GM12878 (cell line): ENCODE measurements around the gene FRZB. TPM values are rescaled to one million over a fixed set of nuclear protein-coding genes. Genes with fewer than 3 reads are reported as not detected.

Experiments used
- ATAC-seq: fragments of 200-7000 bp; cut with Tn5 transposase; 3 replicates; pipeline ENCODE4 v1.9.1; 2020; ENCODE audit warnings: mild to moderate bottlenecking, moderate library complexity
- BruUV-seq: library from RNA; stranded (reverse); fragments of 400-500 nt; replicated peaks from 2 replicates; lab custom pipeline; 2021; lab: Mats Ljungman, UMichigan
- CTCF ChIA-PET: fragments of 300-600 bp; sonication (Branson Sonifier 250); formaldehyde crosslinking; extraction: SDS; loops from one replicate; lab custom pipeline; 2021; ENCODE audit warnings: inconsistent platforms; lab: Yijun Ruan, JAX
- POLR2A ChIA-PET: fragments of 350-600 bp; formaldehyde crosslinking; extraction: SDS; loops from one replicate; lab custom pipeline; 2021; ENCODE audit warnings: inconsistent platforms; lab: Charles Lee
- RAD21 ChIA-PET: fragments of 300-600 bp; sonication (Branson Sonifier 250); formaldehyde crosslinking; loops from one replicate; lab custom pipeline; 2023; ENCODE audit warnings: antibody characterized with exemption; ENCODE audit not compliant: unreplicated experiment; lab: Charles Lee
- SMC1A ChIA-PET: fragments of 300-600 bp; sonication (Branson Sonifier 250); formaldehyde crosslinking; loops from one replicate; lab custom pipeline; 2023; ENCODE audit not compliant: unreplicated experiment, uncharacterized antibody; lab: Charles Lee
- DNase-seq: peaks from one replicate; pipeline ENCODE4 v3.0.0-alpha.2; 2011; ENCODE audit warnings: low read depth, low spot score
- FAIRE-seq: peaks from 3 replicates; lab custom pipeline; 2011; peaks lifted over from hg19 to GRCh38; lab: Jason Lieb, UNC
- H2AFZ ChIP-seq: 2 replicates; pipeline ENCODE4 v1.6.0; 2011; ENCODE audit warnings: low read depth, low read length, control low read depth; ENCODE audit not compliant: control insufficient read depth
- H3K27ac ChIP-seq: 2 replicates; pipeline ENCODE4 v1.5.1; 2011; ENCODE audit warnings: control low read depth; ENCODE audit not compliant: control insufficient read depth, insufficient read depth
- H3K27me3 ChIP-seq, 2 experiments: replicated peaks in 1 of 2; 2 replicates each; pipeline versions ENCODE4 v1.6.0 to v1.6.1; 2011; ENCODE audit warnings: low read length in 1 of 2; ENCODE audit not compliant: control insufficient read depth in 2 of 2, insufficient read depth in 2 of 2
- H3K36me3 ChIP-seq, 2 experiments: 2 replicates each; pipeline ENCODE4 v1.5.1; 2011; ENCODE audit warnings: low read length in 1 of 2; ENCODE audit not compliant: control insufficient read depth in 2 of 2, insufficient read depth in 2 of 2
- H3K4me1 ChIP-seq: 2 replicates; pipeline ENCODE4 v1.6.1; 2011; ENCODE audit warnings: mild to moderate bottlenecking, low read length, moderate library complexity, mixed read lengths; ENCODE audit not compliant: control insufficient read depth, insufficient read depth
- H3K4me2 ChIP-seq: 2 replicates; pipeline ENCODE4 v1.6.0; 2011; ENCODE audit warnings: control low read depth; ENCODE audit not compliant: control insufficient read depth, insufficient read depth
- H3K4me3 ChIP-seq: fragments of 200-600 bp; sonication (generic); 2 replicates; pipeline ENCODE4 v1.5.1; 2016
- H3K79me2 ChIP-seq: 2 replicates; pipeline ENCODE4 v1.6.0; 2011; ENCODE audit warnings: low read length; ENCODE audit not compliant: control insufficient read depth, insufficient read depth
- H3K9ac ChIP-seq: 2 replicates; pipeline ENCODE4 v1.8.0; 2011; ENCODE audit warnings: low read length, control low read depth, mixed read lengths; ENCODE audit not compliant: control insufficient read depth, insufficient read depth
- H3K9me3 ChIP-seq: replicated peaks from 3 replicates; pipeline ENCODE4 v1.5.1; 2011; ENCODE audit warnings: mild to moderate bottlenecking, low read length; ENCODE audit not compliant: control insufficient read depth, insufficient read depth
- H4K20me1 ChIP-seq: 2 replicates; pipeline ENCODE4 v1.6.0; 2011; ENCODE audit not compliant: control insufficient read depth, insufficient read depth
- CHD1 ChIP-seq: IDR thresholded peaks from 2 replicates; pipeline ENCODE4 v1.6.1; 2012; ENCODE audit warnings: low read depth, low read length, improper control_type of control experiment
- JUNB ChIP-seq: IDR thresholded peaks from 2 replicates; pipeline ENCODE4 v1.6.1; 2016; ENCODE audit warnings: antibody characterized with exemption, mild to moderate bottlenecking
- KDM1A ChIP-seq: fragments of 200-600 bp; sonication (generic); IDR thresholded peaks from 2 replicates; pipeline ENCODE4 v1.6.1; 2016; ENCODE audit warnings: borderline replicate concordance
- RBBP5 ChIP-seq: fragments of 200-600 bp; sonication (generic); conservative IDR thresholded peaks from 2 replicates; pipeline ENCODE4 v1.6.1; 2016
- WGBS: methylation state at CpG from one replicate; pipeline ENCODE4 v1.1.6; 2016; ENCODE audit warnings: low lambda C conversion rate; ENCODE audit not compliant: insufficient replicate concordance, insufficient coverage; ENCODE audit errors: missing lambda C conversion rate; 5-methylcytosine and 5-hydroxymethylcytosine counted together
- in situ Hi-C: fragments of 300-500 bp; cut with MboI; formaldehyde crosslinking; loops from 9 replicates; pipeline ENCODE4 v1.14.3; 2018; ENCODE audit warnings: mixed read lengths
- intact Hi-C: fragments of 100-400 bp; cut with micrococcal nuclease; formaldehyde crosslinking; loops from one replicate; pipeline ENCODE4 v1.14.2; 2022; ENCODE audit not compliant: unreplicated experiment
- polyA plus RNA-seq, 11 experiments: library from polyadenylated mRNA; depleted of rRNA in 4 of 11; unstranded in 6 of 11; stranded (reverse) in 5 of 11; fragments of >200 nt; fragmentation: Nextera tagmentation in 4 of 11; fragmentation: Illumina TruSeq in 1 of 11; extraction: Ambion mirVana in 4 of 11; extraction: Trizol in 1 of 11; gene quantifications; 1 replicate in 1 of 11; 2 replicates in 10 of 11; pipeline versions ENCODE4 v1.2.1 to v1.2.3, GENCODE V29; 2011 to 2016; ENCODE audit warnings: inconsistent platforms in 2 of 11, missing spikeins in 2 of 11, low read depth in 1 of 11
- total RNA-seq, 4 experiments: library from RNA; depleted of rRNA in 3 of 4; stranded (reverse); fragments of >200 nt in 3 of 4; fragmentation: Illumina TruSeq in 1 of 4; extraction: Trizol in 1 of 4; gene quantifications; 2 replicates each; pipeline versions ENCODE4 v1.2.1 to v1.2.3, GENCODE V29; 2013 to 2021
- TF ChIP-seq, protein P1 (sequence below): IDR thresholded peaks from 2 replicates; pipeline ENCODE4 v1.6.1; 2012; ENCODE audit warnings: low read depth, low read length, improper control_type of control experiment
- TF ChIP-seq, protein P2 (sequence below): fragments of 450-650 bp; IDR thresholded peaks from 2 replicates; pipeline ENCODE4 v1.6.1; 2017; ENCODE audit warnings: low read depth, mild to moderate bottlenecking, moderate library complexity
- TF ChIP-seq, protein P3 (sequence below): fragments of 450-650 bp; IDR thresholded peaks from 2 replicates; pipeline ENCODE4 v1.6.1; 2018; ENCODE audit warnings: mild to moderate bottlenecking, low read depth, moderate library complexity; ENCODE audit not compliant: partially characterized antibody
- TF ChIP-seq, protein P4 (sequence below): fragments of 450-650 bp; IDR thresholded peaks from 2 replicates; pipeline ENCODE4 v1.6.1; 2016; ENCODE audit warnings: mild to moderate bottlenecking
- TF ChIP-seq, protein P5 (sequence below): fragments of 450-650 bp; IDR thresholded peaks from 2 replicates; pipeline ENCODE4 v1.6.1; 2017; ENCODE audit warnings: mild to moderate bottlenecking, moderate library complexity

FRZB gene
- total and polyA plus RNA-seq, 10 of the 15 experiments (the other 5 are each of a cell fraction or from before 2014, with no cell fraction given), result 0.03 TPM; not detected in 9

DNA sequence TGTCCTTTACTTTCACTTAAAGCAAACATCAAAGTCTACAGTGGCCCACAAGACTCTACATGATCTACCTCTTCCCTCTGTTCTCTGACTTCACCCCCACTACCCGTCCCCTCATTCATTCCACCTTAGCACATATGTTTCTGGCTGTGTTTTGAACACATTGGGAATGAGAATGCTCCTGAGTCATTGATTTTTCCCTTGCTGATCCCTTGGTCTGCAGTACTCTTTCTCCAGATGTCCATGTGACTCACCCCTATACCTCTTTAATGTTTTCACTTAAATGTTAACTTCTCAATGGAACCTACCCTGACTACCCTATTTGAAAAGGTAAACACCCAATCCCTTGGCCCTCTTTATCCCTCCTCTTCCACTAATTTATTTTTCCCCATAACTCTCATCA, 30.7 kb upstream of the FRZB start:
- no peak for DNase-seq
- H3K4me2 ChIP-seq, result no peak overlapping the region
- SMC1A ChIA-PET, result no interaction called here
- no peaks in the 10 kb centered on the region for H3K27me3 ChIP-seq
- no peak overlapping the region for H3K27ac ChIP-seq
- no TSS peak for BruUV-seq
- POLR2A ChIA-PET, result no interaction called here
- FAIRE-seq, result no peak
- no peak overlapping the region for H3K4me3 ChIP-seq
- H3K9ac ChIP-seq, result no peak overlapping the region
- ATAC-seq, result no peak
- H3K36me3 ChIP-seq, result no peaks in the 10 kb centered on the region
- no peak for TF ChIP-seq RBBP5
- TF ChIP-seq, protein P1, sequence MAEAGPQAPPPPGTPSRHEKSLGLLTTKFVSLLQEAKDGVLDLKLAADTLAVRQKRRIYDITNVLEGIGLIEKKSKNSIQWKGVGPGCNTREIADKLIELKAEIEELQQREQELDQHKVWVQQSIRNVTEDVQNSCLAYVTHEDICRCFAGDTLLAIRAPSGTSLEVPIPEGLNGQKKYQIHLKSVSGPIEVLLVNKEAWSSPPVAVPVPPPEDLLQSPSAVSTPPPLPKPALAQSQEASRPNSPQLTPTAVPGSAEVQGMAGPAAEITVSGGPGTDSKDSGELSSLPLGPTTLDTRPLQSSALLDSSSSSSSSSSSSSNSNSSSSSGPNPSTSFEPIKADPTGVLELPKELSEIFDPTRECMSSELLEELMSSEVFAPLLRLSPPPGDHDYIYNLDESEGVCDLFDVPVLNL, result no peak
- TF ChIP-seq, protein P2, sequence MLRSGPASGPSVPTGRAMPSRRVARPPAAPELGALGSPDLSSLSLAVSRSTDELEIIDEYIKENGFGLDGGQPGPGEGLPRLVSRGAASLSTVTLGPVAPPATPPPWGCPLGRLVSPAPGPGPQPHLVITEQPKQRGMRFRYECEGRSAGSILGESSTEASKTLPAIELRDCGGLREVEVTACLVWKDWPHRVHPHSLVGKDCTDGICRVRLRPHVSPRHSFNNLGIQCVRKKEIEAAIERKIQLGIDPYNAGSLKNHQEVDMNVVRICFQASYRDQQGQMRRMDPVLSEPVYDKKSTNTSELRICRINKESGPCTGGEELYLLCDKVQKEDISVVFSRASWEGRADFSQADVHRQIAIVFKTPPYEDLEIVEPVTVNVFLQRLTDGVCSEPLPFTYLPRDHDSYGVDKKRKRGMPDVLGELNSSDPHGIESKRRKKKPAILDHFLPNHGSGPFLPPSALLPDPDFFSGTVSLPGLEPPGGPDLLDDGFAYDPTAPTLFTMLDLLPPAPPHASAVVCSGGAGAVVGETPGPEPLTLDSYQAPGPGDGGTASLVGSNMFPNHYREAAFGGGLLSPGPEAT, result no peak
- TF ChIP-seq, protein P3, sequence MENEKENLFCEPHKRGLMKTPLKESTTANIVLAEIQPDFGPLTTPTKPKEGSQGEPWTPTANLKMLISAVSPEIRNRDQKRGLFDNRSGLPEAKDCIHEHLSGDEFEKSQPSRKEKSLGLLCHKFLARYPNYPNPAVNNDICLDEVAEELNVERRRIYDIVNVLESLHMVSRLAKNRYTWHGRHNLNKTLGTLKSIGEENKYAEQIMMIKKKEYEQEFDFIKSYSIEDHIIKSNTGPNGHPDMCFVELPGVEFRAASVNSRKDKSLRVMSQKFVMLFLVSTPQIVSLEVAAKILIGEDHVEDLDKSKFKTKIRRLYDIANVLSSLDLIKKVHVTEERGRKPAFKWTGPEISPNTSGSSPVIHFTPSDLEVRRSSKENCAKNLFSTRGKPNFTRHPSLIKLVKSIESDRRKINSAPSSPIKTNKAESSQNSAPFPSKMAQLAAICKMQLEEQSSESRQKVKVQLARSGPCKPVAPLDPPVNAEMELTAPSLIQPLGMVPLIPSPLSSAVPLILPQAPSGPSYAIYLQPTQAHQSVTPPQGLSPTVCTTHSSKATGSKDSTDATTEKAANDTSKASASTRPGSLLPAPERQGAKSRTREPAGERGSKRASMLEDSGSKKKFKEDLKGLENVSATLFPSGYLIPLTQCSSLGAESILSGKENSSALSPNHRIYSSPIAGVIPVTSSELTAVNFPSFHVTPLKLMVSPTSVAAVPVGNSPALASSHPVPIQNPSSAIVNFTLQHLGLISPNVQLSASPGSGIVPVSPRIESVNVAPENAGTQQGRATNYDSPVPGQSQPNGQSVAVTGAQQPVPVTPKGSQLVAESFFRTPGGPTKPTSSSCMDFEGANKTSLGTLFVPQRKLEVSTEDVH, result no peak
- TF ChIP-seq, protein P4, sequence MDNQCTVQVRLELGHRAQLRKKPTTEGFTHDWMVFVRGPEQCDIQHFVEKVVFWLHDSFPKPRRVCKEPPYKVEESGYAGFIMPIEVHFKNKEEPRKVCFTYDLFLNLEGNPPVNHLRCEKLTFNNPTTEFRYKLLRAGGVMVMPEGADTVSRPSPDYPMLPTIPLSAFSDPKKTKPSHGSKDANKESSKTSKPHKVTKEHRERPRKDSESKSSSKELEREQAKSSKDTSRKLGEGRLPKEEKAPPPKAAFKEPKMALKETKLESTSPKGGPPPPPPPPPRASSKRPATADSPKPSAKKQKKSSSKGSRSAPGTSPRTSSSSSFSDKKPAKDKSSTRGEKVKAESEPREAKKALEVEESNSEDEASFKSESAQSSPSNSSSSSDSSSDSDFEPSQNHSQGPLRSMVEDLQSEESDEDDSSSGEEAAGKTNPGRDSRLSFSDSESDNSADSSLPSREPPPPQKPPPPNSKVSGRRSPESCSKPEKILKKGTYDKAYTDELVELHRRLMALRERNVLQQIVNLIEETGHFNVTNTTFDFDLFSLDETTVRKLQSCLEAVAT, result no peak
- no peak for TF ChIP-seq CHD1
- TF ChIP-seq, protein P5, sequence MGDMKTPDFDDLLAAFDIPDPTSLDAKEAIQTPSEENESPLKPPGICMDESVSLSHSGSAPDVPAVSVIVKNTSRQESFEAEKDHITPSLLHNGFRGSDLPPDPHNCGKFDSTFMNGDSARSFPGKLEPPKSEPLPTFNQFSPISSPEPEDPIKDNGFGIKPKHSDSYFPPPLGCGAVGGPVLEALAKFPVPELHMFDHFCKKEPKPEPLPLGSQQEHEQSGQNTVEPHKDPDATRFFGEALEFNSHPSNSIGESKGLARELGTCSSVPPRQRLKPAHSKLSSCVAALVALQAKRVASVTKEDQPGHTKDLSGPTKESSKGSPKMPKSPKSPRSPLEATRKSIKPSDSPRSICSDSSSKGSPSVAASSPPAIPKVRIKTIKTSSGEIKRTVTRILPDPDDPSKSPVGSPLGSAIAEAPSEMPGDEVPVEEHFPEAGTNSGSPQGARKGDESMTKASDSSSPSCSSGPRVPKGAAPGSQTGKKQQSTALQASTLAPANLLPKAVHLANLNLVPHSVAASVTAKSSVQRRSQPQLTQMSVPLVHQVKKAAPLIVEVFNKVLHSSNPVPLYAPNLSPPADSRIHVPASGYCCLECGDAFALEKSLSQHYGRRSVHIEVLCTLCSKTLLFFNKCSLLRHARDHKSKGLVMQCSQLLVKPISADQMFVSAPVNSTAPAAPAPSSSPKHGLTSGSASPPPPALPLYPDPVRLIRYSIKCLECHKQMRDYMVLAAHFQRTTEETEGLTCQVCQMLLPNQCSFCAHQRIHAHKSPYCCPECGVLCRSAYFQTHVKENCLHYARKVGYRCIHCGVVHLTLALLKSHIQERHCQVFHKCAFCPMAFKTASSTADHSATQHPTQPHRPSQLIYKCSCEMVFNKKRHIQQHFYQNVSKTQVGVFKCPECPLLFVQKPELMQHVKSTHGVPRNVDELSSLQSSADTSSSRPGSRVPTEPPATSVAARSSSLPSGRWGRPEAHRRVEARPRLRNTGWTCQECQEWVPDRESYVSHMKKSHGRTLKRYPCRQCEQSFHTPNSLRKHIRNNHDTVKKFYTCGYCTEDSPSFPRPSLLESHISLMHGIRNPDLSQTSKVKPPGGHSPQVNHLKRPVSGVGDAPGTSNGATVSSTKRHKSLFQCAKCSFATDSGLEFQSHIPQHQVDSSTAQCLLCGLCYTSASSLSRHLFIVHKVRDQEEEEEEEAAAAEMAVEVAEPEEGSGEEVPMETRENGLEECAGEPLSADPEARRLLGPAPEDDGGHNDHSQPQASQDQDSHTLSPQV, result no peak
- TF ChIP-seq KDM1A, result no peak
- no peak for TF ChIP-seq JUNB
- no peaks in the 10 kb centered on the region for H3K9me3 ChIP-seq
- no peaks in the 10 kb centered on the region for H3K4me1 ChIP-seq
- no peaks in the 10 kb centered on the region for H3K79me2 ChIP-seq
- in situ Hi-C loops, result no loop called here
- CTCF ChIA-PET, result no interaction called here
- 0% methylated on average over 1 of the region's 1 CpG for WGBS
- RAD21 ChIA-PET, result no interaction called here
- H4K20me1 ChIP-seq, result no peaks in the 10 kb centered on the region
- intact Hi-C loops, result no loop called here
- no peak overlapping the region for H2AFZ ChIP-seq
